GM23338 (cell line): ENCODE measurements around the gene PTBP3. TPM values are rescaled to one million over a fixed set of nuclear protein-coding genes. Genes with fewer than 3 reads are reported as not detected.

Source experiments
- CREB1 ChIP-seq: fragments of 250-450 bp; sonication (Bioruptor Pico); IDR thresholded peaks from 2 replicates; pipeline ENCODE4 v1.5.0; 2020; ENCODE audit warnings: low read depth, mild to moderate bottlenecking, moderate library complexity
- EZH2 ChIP-seq: fragments of 200-600 bp; sonication (generic); IDR thresholded peaks from one replicate; pipeline ENCODE4 v1.8.0; 2017; ENCODE audit warnings: antibody characterized with exemption, mild to moderate bottlenecking, low read depth; ENCODE audit not compliant: unreplicated experiment
- POLR2AphosphoS5 ChIP-seq: IDR thresholded peaks from 2 replicates; pipeline ENCODE4 v1.6.1; 2016; ENCODE audit warnings: antibody characterized with exemption, low read depth
- REST ChIP-seq: IDR thresholded peaks from one replicate; pipeline ENCODE4 v1.6.1; 2018; ENCODE audit warnings: antibody characterized with exemption; ENCODE audit not compliant: unreplicated experiment
- STAT1 ChIP-seq: IDR thresholded peaks from one replicate; pipeline ENCODE4 v1.6.1; 2016; ENCODE audit warnings: antibody characterized with exemption; ENCODE audit not compliant: unreplicated experiment
- ZNF331 ChIP-seq: fragments of 250-450 bp; sonication (Bioruptor Pico); IDR thresholded peaks from 2 replicates; pipeline ENCODE4 v1.5.0; 2020; ENCODE audit warnings: low read depth, mild to moderate bottlenecking, moderate library complexity
- ZNF462 ChIP-seq: fragments of 250-450 bp; sonication (Bioruptor Pico); IDR thresholded peaks from 2 replicates; pipeline ENCODE4 v1.5.0; 2020; ENCODE audit warnings: mild to moderate bottlenecking, moderate library complexity
- polyA plus RNA-seq: library from polyadenylated mRNA; unstranded; fragments of >200 nt; fragmentation: Nextera tagmentation; extraction: Ambion mirVana; gene quantifications from 2 replicates; pipeline ENCODE4 v1.2.1, GENCODE V29; 2016
- total RNA-seq: library from RNA; depleted of rRNA; stranded (reverse); fragments of >200 nt; shearing (Covaris generic); gene quantifications from 2 replicates; pipeline ENCODE4 v1.2.3, GENCODE V29; 2014

The PTBP3 gene
- total and polyA plus RNA-seq, 2 experiments from 2014 or later, result 20.0 to 92.9 TPM

GRCh38 chr9:112288029-112288428 lies 45.4 kb downstream of the PTBP3 start (continued):
- TF ChIP-seq ZNF462 (no peak), POLR2AphosphoS5 (no peak), REST (no peak), ZNF331 (CRISPR knock-in tag) (no peak), CREB1 (CRISPR knock-in tag) (no peak), EZH2 (no peak), STAT1 (no peak)
